K562 (cell line): ENCODE data around the gene PEX5L. TPM values are rescaled to one million over a fixed set of nuclear protein-coding genes. Genes with fewer than 3 reads are reported as not detected.

Experiments
- ATAC-seq: fragments of 200-7000 bp; cut with Tn5 transposase; 3 replicates; pipeline ENCODE4 v1.9.1; 2020; ENCODE audit warnings: moderate library complexity
- BruUV-seq: library from RNA; stranded (reverse); fragments of 400-500 nt; replicated peaks from 2 replicates; lab custom pipeline; 2021; lab: Mats Ljungman, UMichigan
- CTCF ChIA-PET: fragments of 300-600 bp; formaldehyde crosslinking; extraction: SDS; loops from one replicate; lab custom pipeline; 2021; ENCODE audit warnings: low intra/inter-chr PET ratio; lab: Yijun Ruan, JAX
- POLR2A ChIA-PET: fragments of 300-600, 350-650 bp; sonication (Branson Sonifier 250); formaldehyde crosslinking; extraction: SDS; loops from one replicate; lab custom pipeline; 2021; ENCODE audit warnings: antibody characterized with exemption, inconsistent platforms; lab: Yijun Ruan, JAX
- DNase-seq, 4 experiments: peaks; one replicate each; pipeline versions ENCODE4 v3.0.0 to v3.0.0-alpha.2; 2011 to 2018; ENCODE audit warnings: low spot score in 3 of 4, mixed read lengths in 3 of 4; ENCODE audit errors: extremely low read depth in 1 of 4
- FAIRE-seq: peaks from 2 replicates; lab custom pipeline; 2011; peaks lifted over from hg19 to GRCh38; lab: Jason Lieb, UNC
- H2AFZ ChIP-seq: 2 replicates; pipeline ENCODE4 v1.6.0; 2011; ENCODE audit warnings: low read depth, low read length, control low read depth, inconsistent platforms
- H3K27ac ChIP-seq: fragments of 200-600 bp; 3 replicates; pipeline ENCODE4 v1.8.0; 2011; ENCODE audit warnings: low read depth, mild to moderate bottlenecking, control low read depth, inconsistent platforms, low read length, moderate library complexity, mixed read lengths; ENCODE audit errors: extremely low read depth
- H3K27me3 ChIP-seq, 2 experiments: fragments of 300-600 bp in 1 of 2; 2 replicates in 1 of 2; 3 replicates in 1 of 2; pipeline versions ENCODE4 v1.6.0 to v1.8.0; 2011; ENCODE audit warnings: inconsistent platforms in 2 of 2, low read length in 2 of 2, mild to moderate bottlenecking in 1 of 2, mixed read lengths in 1 of 2, moderate library complexity in 1 of 2; ENCODE audit not compliant: control insufficient read depth in 2 of 2, insufficient read depth in 2 of 2
- H3K36me3 ChIP-seq: fragments of 300-600 bp; 3 replicates; pipeline ENCODE4 v1.8.0; 2011; ENCODE audit warnings: mild to moderate bottlenecking, low read length, inconsistent platforms; ENCODE audit not compliant: control insufficient read depth, insufficient read depth
- H3K4me1 ChIP-seq, 2 experiments: fragments of 200-600 bp in 1 of 2; replicated peaks in 1 of 2; 2 replicates in 1 of 2; 3 replicates in 1 of 2; pipeline versions ENCODE4 v1.5.1 to v1.8.0; 2011; ENCODE audit warnings: inconsistent platforms in 2 of 2, low read length in 2 of 2, mild to moderate bottlenecking in 1 of 2, mixed read lengths in 1 of 2, moderate library complexity in 1 of 2; ENCODE audit not compliant: control insufficient read depth in 2 of 2, insufficient read depth in 2 of 2
- H3K4me2 ChIP-seq: 2 replicates; pipeline ENCODE4 v1.6.1; 2011; ENCODE audit warnings: low read length, control low read depth, inconsistent platforms, mixed read lengths; ENCODE audit not compliant: insufficient read depth
- H3K4me3 ChIP-seq: fragments of 200-600 bp; sonication (generic), shearing (Covaris generic); 2 replicates; pipeline ENCODE4 v1.5.1; 2016; ENCODE audit warnings: control low read depth, inconsistent platforms
- H3K79me2 ChIP-seq: fragments of 200-600 bp; 3 replicates; pipeline ENCODE4 v1.8.0; 2011; ENCODE audit warnings: low read length, inconsistent platforms; ENCODE audit not compliant: control insufficient read depth, insufficient read depth
- H3K9ac ChIP-seq, 2 experiments: 2 replicates each; pipeline versions ENCODE4 v1.6.0 to v1.6.1; 2011; ENCODE audit warnings: low read depth in 2 of 2, low read length in 2 of 2, control low read depth in 1 of 2, inconsistent platforms in 1 of 2, mild to moderate bottlenecking in 1 of 2, mixed read lengths in 1 of 2; ENCODE audit not compliant: insufficient read depth in 1 of 2
- H3K9me1 ChIP-seq: one replicate; pipeline ENCODE4 v1.6.0; 2011; ENCODE audit warnings: inconsistent platforms, mild to moderate bottlenecking, low read length, moderate library complexity; ENCODE audit not compliant: control insufficient read depth, insufficient read depth
- H3K9me3 ChIP-seq: replicated peaks from 2 replicates; pipeline ENCODE4 v1.5.1; 2011; ENCODE audit warnings: low read depth, low read length, inconsistent platforms; ENCODE audit not compliant: control insufficient read depth, insufficient read depth
- H4K20me1 ChIP-seq: replicated peaks from 2 replicates; pipeline ENCODE4 v1.6.1; 2011; ENCODE audit warnings: low read length, inconsistent platforms, mixed read lengths; ENCODE audit not compliant: control insufficient read depth, insufficient read depth
- CREM ChIP-seq: IDR thresholded peaks from 2 replicates; pipeline ENCODE4 v1.6.1; 2014; ENCODE audit warnings: antibody characterized with exemption, low read depth
- E2F1 ChIP-seq: sonication (generic); formaldehyde crosslinking; IDR thresholded peaks from 2 replicates; pipeline ENCODE4 v1.8.1; 2023; ENCODE audit warnings: mild to moderate bottlenecking, missing genetic modification reagents, moderate library complexity
- ERF ChIP-seq: fragments of 450-650 bp; formaldehyde crosslinking; IDR thresholded peaks from 2 replicates; pipeline ENCODE4 v1.4.0; 2020; ENCODE audit warnings: mild to moderate bottlenecking, mixed read lengths
- PRDM10 ChIP-seq: fragments of 450-650 bp; IDR thresholded peaks from 2 replicates; pipeline ENCODE4 v1.6.1; 2018; ENCODE audit not compliant: partially characterized antibody
- SMARCE1 ChIP-seq: fragments of 450-650 bp; IDR thresholded peaks from 2 replicates; pipeline ENCODE4 v1.7.1; 2016; ENCODE audit warnings: mild to moderate bottlenecking
- WGBS: fragments of 100-300 bp; shearing (Covaris generic); methylation state at CpG from one replicate; pipeline ENCODE4 v1.1.6; 2016; ENCODE audit warnings: low coverage, mixed read lengths; ENCODE audit not compliant: insufficient coverage; ENCODE audit errors: missing lambda C conversion rate; 5-methylcytosine and 5-hydroxymethylcytosine counted together
- in situ Hi-C: fragments of 300-500 bp; cut with MboI; formaldehyde crosslinking; loops from 4 replicates; pipeline ENCODE4 v1.15.0; 2018; ENCODE audit warnings: inconsistent platforms, mixed read lengths
- intact Hi-C: fragments of 100-400 bp; cut with micrococcal nuclease; formaldehyde crosslinking; loops from 2 replicates; pipeline ENCODE4 v1.14.2; 2022
- polyA plus RNA-seq, 8 experiments: library from polyadenylated mRNA; depleted of rRNA in 4 of 8; stranded (reverse) in 5 of 8; unstranded in 3 of 8; fragments of >200 nt; fragmentation: Nextera tagmentation in 2 of 8; fragmentation: Illumina TruSeq in 1 of 8; extraction: Ambion mirVana in 2 of 8; extraction: Trizol in 1 of 8; gene quantifications; 2 replicates each; pipeline versions ENCODE4 v1.2.1 to v1.2.3, GENCODE V29; 2011 to 2014; ENCODE audit warnings: inconsistent platforms in 1 of 8, missing spikeins in 1 of 8
- total RNA-seq, 7 experiments: library from RNA; depleted of rRNA in 6 of 7; stranded (reverse); fragments of >200 nt in 6 of 7; fragmentation: Illumina TruSeq in 2 of 7; extraction: Trizol in 2 of 7; gene quantifications; 2 replicates each; pipeline versions ENCODE4 v1.2.1 to v1.2.3, GENCODE V29; 2011 to 2021; ENCODE audit warnings: low replicate concordance in 1 of 7

PEX5L gene
- total and polyA plus RNA-seq, 9 of the 15 experiments (the other 6 are each of a cell fraction or from before 2014, with no cell fraction given), result not detected

- Histone ChIP-seq H3K9ac (no peak overlapping the region), H3K79me2 (no peaks in the 10 kb centered on the region), H2AFZ (no peak overlapping the region), H3K27me3 (no peaks in the 10 kb centered on the region), H4K20me1 (no peaks in the 10 kb centered on the region), H3K4me2 (no peak overlapping the region), H3K4me3 (no peak overlapping the region), H3K9me3 (no peaks in the 10 kb centered on the region), H3K9me1 (no peaks in the 10 kb centered on the region), H3K4me1 (peaks cover 0 to 3% of the 10 kb centered on the region in 2 experiments; a peak in 2 of 5 replicates), H3K27ac (no peak overlapping the region), H3K36me3 (no peaks in the 10 kb centered on the region)
- TF ChIP-seq SMARCE1 (no peak), CREM (no peak), E2F1 (no peak)
- ATAC-seq (no peak), DNase-seq (no peak), FAIRE-seq (no peak)
- POLR2A ChIA-PET, result interaction anchor here (0.6 to 1.0 kb wide), 3 partner anchors 23 to 1444 kb away, joined by 3 read pairs; no protein-coding TSS in a partner anchor
- WGBS, result 1% methylated on average over 4 of the region's 4 CpGs
- in situ Hi-C loops, result no loop called here
- intact Hi-C loops, result no loop called here
- CTCF ChIA-PET, result no interaction called here
- no TSS peak for BruUV-seq
Measured at GRCh38 chr3:179897231-179897630, 139.5 kb downstream of the PEX5L start.

- no peak for DNase-seq
- no peaks in the 10 kb centered on the region for H3K79me2 ChIP-seq
- no peaks in the 10 kb centered on the region for H4K20me1 ChIP-seq
- H2AFZ ChIP-seq, result no peak overlapping the region
- TF ChIP-seq ERF, result no peak
- no peak for TF ChIP-seq PRDM10
- H3K9ac ChIP-seq, result no peak overlapping the region
- no peak overlapping the region for H3K4me3 ChIP-seq
- H3K27me3 ChIP-seq, result no peaks in the 10 kb centered on the region
- no TSS peak for BruUV-seq
- ATAC-seq, result no peak
- WGBS, result 4% methylated on average over 2 of the region's 2 CpGs
- ChIA-PET CTCF (no interaction called here), POLR2A (interaction anchor here (0.6 to 0.7 kb wide), 2 partner anchors 522 to 1089 kb away, joined by 3 read pairs; no protein-coding TSS in a partner anchor)
- in situ Hi-C loops (no loop called here), intact Hi-C loops (no loop called here)
- no peaks in the 10 kb centered on the region for H3K9me3 ChIP-seq
- no peak overlapping the region for H3K4me2 ChIP-seq
- FAIRE-seq, result no peak
- H3K36me3 ChIP-seq, result no peaks in the 10 kb centered on the region
- no peaks in the 10 kb centered on the region for H3K9me1 ChIP-seq
- H3K4me1 ChIP-seq, result peaks cover 0 to 3% of the 10 kb centered on the region in 2 experiments; a peak in 1 of 5 replicates
- H3K27ac ChIP-seq, result no peak overlapping the region
Measured at GRCh38 chr3:179896507-179896906, 140.2 kb downstream of the PEX5L start.
